Epithelial cell of proximal tubule (primary cell): ENCODE measurements around the gene SEPTIN10. TPM values are rescaled to one million over a fixed set of nuclear protein-coding genes. Genes with fewer than 3 reads are reported as not detected.

Source experiments
- DNase-seq: peaks from one replicate; pipeline ENCODE4 v3.0.0-alpha.2; 2011; ENCODE audit warnings: low read depth
- H3K4me3 ChIP-seq: 2 replicates; pipeline ENCODE4 v1.5.1; 2011; ENCODE audit warnings: low read depth, mild to moderate bottlenecking, low read length
- total RNA-seq: library from RNA; depleted of rRNA; stranded (reverse); fragments of >200 nt; gene quantifications from 2 replicates; pipeline ENCODE4 v1.2.3, GENCODE V29; 2015
- TF ChIP-seq, protein P1 (sequence below): conservative IDR thresholded peaks from 2 replicates; pipeline ENCODE4 v1.5.1; 2012; ENCODE audit warnings: low read depth, mild to moderate bottlenecking, low read length

SEPTIN10 gene
- total RNA-seq, 1 donor from 2014 or later: 80.6 TPM

DNA sequence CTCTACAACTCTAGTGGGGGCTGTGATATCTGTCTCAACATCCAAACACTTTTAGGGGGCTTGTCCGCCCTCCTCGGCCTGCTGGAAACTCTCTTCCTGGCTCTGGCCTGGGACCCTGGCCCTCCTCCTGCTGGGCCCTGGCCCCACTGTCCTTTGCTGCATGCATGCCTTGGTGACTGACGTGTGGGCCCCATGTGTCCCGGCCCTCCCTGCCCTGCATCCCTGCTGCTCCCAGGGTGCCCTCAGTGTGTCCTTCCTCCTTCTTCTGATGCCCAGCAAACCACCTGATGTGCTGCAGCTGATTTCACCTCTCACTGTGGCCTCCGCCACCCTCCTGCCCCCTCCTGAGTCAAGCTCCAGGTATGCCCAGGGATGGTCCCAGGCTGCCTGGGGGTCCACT lies 101.7 kb downstream of the SEPTIN10 start:
- DNase-seq: no peak
- H3K4me3 ChIP-seq: no peak overlapping the region
- TF ChIP-seq, protein P1, sequence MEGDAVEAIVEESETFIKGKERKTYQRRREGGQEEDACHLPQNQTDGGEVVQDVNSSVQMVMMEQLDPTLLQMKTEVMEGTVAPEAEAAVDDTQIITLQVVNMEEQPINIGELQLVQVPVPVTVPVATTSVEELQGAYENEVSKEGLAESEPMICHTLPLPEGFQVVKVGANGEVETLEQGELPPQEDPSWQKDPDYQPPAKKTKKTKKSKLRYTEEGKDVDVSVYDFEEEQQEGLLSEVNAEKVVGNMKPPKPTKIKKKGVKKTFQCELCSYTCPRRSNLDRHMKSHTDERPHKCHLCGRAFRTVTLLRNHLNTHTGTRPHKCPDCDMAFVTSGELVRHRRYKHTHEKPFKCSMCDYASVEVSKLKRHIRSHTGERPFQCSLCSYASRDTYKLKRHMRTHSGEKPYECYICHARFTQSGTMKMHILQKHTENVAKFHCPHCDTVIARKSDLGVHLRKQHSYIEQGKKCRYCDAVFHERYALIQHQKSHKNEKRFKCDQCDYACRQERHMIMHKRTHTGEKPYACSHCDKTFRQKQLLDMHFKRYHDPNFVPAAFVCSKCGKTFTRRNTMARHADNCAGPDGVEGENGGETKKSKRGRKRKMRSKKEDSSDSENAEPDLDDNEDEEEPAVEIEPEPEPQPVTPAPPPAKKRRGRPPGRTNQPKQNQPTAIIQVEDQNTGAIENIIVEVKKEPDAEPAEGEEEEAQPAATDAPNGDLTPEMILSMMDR: no peak

DNA sequence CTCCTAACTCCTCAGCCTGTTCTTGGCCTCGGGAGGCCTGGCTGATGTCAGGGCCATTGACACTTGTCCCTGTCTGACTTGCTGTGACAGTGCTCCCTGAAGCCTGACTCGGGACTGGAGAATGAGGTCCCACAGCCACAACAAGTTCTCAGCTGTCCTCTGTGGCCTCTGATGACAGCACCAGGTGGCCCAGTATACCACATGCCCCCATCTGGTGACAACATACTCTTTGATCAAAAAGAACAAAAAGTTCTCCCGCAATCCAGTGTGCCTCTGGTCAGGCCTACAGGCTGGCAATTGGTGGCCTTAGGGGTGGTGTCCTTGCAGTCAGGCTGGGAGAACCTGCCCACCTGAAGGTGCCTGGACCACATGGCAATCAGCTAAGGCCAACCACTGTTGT lies 102.6 kb downstream of the SEPTIN10 start:
- DNase-seq: no peak
- TF ChIP-seq, protein P1: no peak
- H3K4me3 ChIP-seq: no peak overlapping the region

GRCh38 chr2:109510136-109511028 lies 103.4 kb downstream of the SEPTIN10 start:
- no peak overlapping the region for H3K4me3 ChIP-seq
- TF ChIP-seq, protein P1: peak; percentile 94
- DNase-seq: no peak

DNA sequence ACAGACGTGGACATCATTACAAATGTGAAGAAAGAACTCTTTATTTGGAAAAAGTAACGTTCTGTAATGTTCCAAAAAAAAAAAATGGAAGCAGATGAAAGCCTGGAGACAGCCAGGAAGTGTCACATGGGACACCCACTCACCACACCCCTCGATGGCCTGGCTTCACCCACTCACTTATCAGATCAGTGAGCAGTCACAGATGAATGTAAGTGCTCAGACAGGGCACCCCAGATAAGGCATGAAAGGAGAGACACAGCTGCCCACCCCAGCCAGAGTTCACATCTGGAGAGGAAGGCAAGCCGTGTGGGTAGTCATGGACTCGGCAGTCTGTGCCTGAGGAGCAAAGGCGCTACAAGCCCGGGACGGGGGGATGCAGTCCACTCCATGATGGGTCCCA lies 105.2 kb downstream of the SEPTIN10 start:
- no peak for DNase-seq
- TF ChIP-seq, protein P1: no peak
- H3K4me3 ChIP-seq: no peak overlapping the region

GRCh38 chr2:109507828-109508227 lies 105.9 kb downstream of the SEPTIN10 start:
- DNase-seq: no peak
- H3K4me3 ChIP-seq: no peak overlapping the region
- TF ChIP-seq, protein P1: no peak

DNA sequence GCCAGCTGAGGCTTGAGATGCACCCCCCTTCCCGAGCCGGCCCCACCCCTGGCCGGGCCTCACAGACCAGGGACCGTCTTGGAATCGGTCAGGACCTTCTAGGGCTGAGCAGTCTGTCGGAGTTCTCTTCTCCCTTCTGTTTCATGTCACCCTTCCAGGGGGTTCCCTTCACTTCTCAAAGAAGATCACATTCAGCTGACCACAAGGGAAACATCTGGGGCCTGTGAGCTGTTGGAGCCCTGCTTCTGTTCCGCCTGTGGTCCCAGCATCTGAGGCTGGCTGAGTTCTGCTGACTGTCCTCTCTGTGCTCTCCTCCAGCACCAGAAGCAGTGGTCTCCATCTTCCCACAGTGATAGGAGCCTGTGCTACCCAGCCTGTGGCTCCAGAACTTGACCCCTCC lies 106.5 kb downstream of the SEPTIN10 start:
- H3K4me3 ChIP-seq: no peak overlapping the region
- no peak for DNase-seq
- TF ChIP-seq, protein P1: no peak

GRCh38 chr2:109503191-109503590 lies 110.6 kb downstream of the SEPTIN10 start:
- DNase-seq: no peak
- TF ChIP-seq, protein P1: no peak

More at GRCh38 chr2:109503191-109503590, 110.6 kb downstream of the SEPTIN10 start:
- H3K4me3 ChIP-seq: no peak overlapping the region
